CD14-positive monocyte (primary cell): ENCODE measurements around the gene GLA. TPM values are rescaled to one million over a fixed set of nuclear protein-coding genes. Genes with fewer than 3 reads are reported as not detected.

Experiments
- DNase-seq, 3 donors: peaks; one replicate each; pipeline ENCODE4 v3.0.0-alpha.2; 2011 to 2022
- H2AFZ ChIP-seq: 2 replicates; pipeline ENCODE4 v1.6.0; 2012; ENCODE audit warnings: mild to moderate bottlenecking, low read depth, low read length, inconsistent platforms; ENCODE audit not compliant: insufficient read depth, poor library complexity, severe bottlenecking
- H3K27ac ChIP-seq, 2 donors: 1 replicate in 1 of 2; 2 replicates in 1 of 2; pipeline ENCODE4 v1.5.1; 2012 to 2013; ENCODE audit warnings: low read length in 2 of 2, control low read depth in 1 of 2, inconsistent platforms in 1 of 2, low read depth in 1 of 2, mild to moderate bottlenecking in 1 of 2
- H3K27me3 ChIP-seq, 2 donors: one replicate each; pipeline versions ENCODE4 v1.6.0 to v1.6.1; 2011 to 2013; ENCODE audit warnings: low read length in 2 of 2; ENCODE audit not compliant: control insufficient read depth in 2 of 2, insufficient read depth in 2 of 2
- H3K36me3 ChIP-seq, 2 donors: replicated peaks in 1 of 2; 1 replicate in 1 of 2; 2 replicates in 1 of 2; pipeline versions ENCODE4 v1.5.1 to v1.6.1; 2012 to 2013; ENCODE audit warnings: low read length in 2 of 2, control low read depth in 1 of 2, inconsistent platforms in 1 of 2, mild to moderate bottlenecking in 1 of 2; ENCODE audit not compliant: insufficient read depth in 2 of 2, control insufficient read depth in 1 of 2
- H3K4me1 ChIP-seq, 2 donors: 1 replicate in 1 of 2; 2 replicates in 1 of 2; pipeline versions ENCODE4 v1.5.1 to v1.6.1; 2012 to 2013; ENCODE audit warnings: low read length in 2 of 2, control low read depth in 1 of 2, inconsistent platforms in 1 of 2, mild to moderate bottlenecking in 1 of 2, moderate library complexity in 1 of 2; ENCODE audit not compliant: insufficient read depth in 2 of 2, control insufficient read depth in 1 of 2
- H3K4me2 ChIP-seq: replicated peaks from 2 replicates; pipeline ENCODE3; 2012; ENCODE audit warnings: low read length, moderate library complexity, mild to moderate bottlenecking; ENCODE audit not compliant: poor library complexity, severe bottlenecking; ENCODE audit errors: extremely low read depth
- H3K4me3 ChIP-seq, 3 experiments: fragments of 200-600 bp in 1 of 3; sonication (generic) in 1 of 3; replicated peaks in 1 of 3; 1 replicate in 2 of 3; 2 replicates in 1 of 3; pipeline ENCODE4 v1.5.1; 2011 to 2013; ENCODE audit warnings: low read length in 3 of 3, mild to moderate bottlenecking in 3 of 3, control low read depth in 2 of 3, low read depth in 2 of 3, inconsistent platforms in 1 of 3, moderate library complexity in 1 of 3
- H3K79me2 ChIP-seq: 2 replicates; pipeline ENCODE4 v1.6.0; 2012; ENCODE audit warnings: mild to moderate bottlenecking, control low read depth, inconsistent platforms, low read length, moderate library complexity; ENCODE audit not compliant: insufficient read depth
- H3K9ac ChIP-seq: 2 replicates; pipeline ENCODE4 v1.6.0; 2017; ENCODE audit warnings: low read length, mild to moderate bottlenecking; ENCODE audit not compliant: insufficient read depth, poor library complexity, severe bottlenecking
- H3K9me3 ChIP-seq, 2 donors: replicated peaks in 1 of 2; 1 replicate in 1 of 2; 2 replicates in 1 of 2; pipeline versions ENCODE4 v1.5.1 to v1.6.1; 2012 to 2013; ENCODE audit warnings: low read length in 2 of 2, control low read depth in 1 of 2; ENCODE audit not compliant: control insufficient read depth in 1 of 2, insufficient read depth in 1 of 2
- H4K20me1 ChIP-seq: 2 replicates; pipeline ENCODE4 v1.6.0; 2012; ENCODE audit warnings: mild to moderate bottlenecking, low read length, control low read depth, moderate library complexity; ENCODE audit not compliant: insufficient read depth
- H3K27ac Mint-ChIP-seq, 7 donors: one replicate each; pipeline ENCODE4 v1.8.0; 2020; ENCODE audit warnings: mild to moderate bottlenecking in 7 of 7, mixed read lengths in 7 of 7, moderate library complexity in 6 of 7, inconsistent platforms in 2 of 7
- H3K27me3 Mint-ChIP-seq, 3 donors: one replicate each; pipeline ENCODE4 v1.8.0; 2021 to 2022; ENCODE audit warnings: low read depth in 3 of 3, mild to moderate bottlenecking in 3 of 3, mixed read lengths in 3 of 3, moderate library complexity in 3 of 3, inconsistent platforms in 1 of 3
- H3K36me3 Mint-ChIP-seq, 2 donors: one replicate each; pipeline ENCODE4 v1.8.0; 2020; ENCODE audit warnings: mixed read lengths in 2 of 2, inconsistent platforms in 1 of 2, mild to moderate bottlenecking in 1 of 2
- H3K4me1 Mint-ChIP-seq: one replicate; pipeline ENCODE4 v1.8.0; 2020; ENCODE audit warnings: mild to moderate bottlenecking, mixed read lengths
- H3K4me3 Mint-ChIP-seq, 2 donors: one replicate each; pipeline ENCODE4 v1.8.0; 2020; ENCODE audit warnings: mild to moderate bottlenecking in 2 of 2, mixed read lengths in 2 of 2, moderate library complexity in 1 of 2
- H3K9me3 Mint-ChIP-seq, 7 donors: one replicate each; pipeline ENCODE4 v1.8.0; 2020 to 2022; ENCODE audit warnings: mixed read lengths in 7 of 7, mild to moderate bottlenecking in 6 of 7, moderate library complexity in 6 of 7, inconsistent platforms in 2 of 7
- WGBS: methylation state at CpG from one replicate; pipeline ENCODE4 v1.1.5; 2013; ENCODE audit warnings: missing lambda C conversion rate; ENCODE audit not compliant: insufficient coverage; 5-methylcytosine and 5-hydroxymethylcytosine counted together
- intact Hi-C, 2 donors: fragments of 100-400 bp; cut with micrococcal nuclease; formaldehyde crosslinking; loops; one replicate each; pipeline versions ENCODE4 v1.15.0 to v1.15.1; 2023
- polyA plus RNA-seq, 3 donors: library from polyadenylated mRNA; depleted of rRNA in 1 of 3; unstranded in 2 of 3; stranded (reverse) in 1 of 3; fragments of 300-500 nt in 2 of 3; fragments of >200 nt in 1 of 3; fragmentation: Illumina TruSeq in 2 of 3; gene quantifications; 1 replicate in 2 of 3; 2 replicates in 1 of 3; pipeline ENCODE4 v1.2.3, GENCODE V29; 2012 to 2021
- TF ChIP-seq, protein P1 (sequence below): fragments of 200-600 bp; IDR thresholded peaks from one replicate; pipeline ENCODE4 v1.8.0; 2022; ENCODE audit warnings: antibody characterized with exemption, mild to moderate bottlenecking

The GLA gene
- polyA plus RNA-seq, 3 donors: 64.0 to 101 (median 80.0) TPM

DNA sequence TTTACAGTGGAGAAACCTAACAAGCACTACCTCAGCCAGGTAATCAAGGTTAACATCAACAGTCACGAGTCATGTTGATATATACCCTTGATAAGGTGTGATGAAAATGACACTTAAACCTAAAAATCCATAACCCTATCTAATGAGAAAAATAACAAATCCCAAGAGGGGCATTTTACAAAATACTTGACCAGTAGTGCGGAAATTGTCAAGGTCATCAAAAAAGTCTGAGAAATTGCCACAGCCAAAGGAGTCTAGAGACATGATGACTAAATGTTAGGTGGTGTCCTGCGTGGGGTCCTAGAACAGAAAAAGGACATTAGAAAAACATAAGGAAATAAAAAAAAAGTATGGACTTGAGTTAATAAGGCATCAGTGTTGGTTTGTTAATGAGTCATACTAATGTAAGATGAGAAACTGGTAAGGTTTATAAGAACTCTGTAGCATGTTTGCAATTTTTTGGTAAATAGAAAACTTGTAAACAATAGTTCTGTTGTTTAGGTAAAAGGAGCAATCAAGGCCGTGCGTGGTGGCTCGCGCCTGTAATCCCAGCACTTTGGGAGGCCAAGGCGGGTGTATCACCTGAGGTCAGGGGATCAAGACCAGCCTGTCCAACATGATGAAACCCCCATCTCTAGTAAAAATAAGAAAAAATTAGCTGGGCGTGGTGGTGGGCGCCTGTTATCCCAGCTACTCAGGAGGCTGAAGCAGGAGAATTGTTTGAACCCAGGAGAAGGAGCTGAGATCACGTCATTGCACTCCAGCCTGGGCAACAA lies 14.0 kb downstream of the GLA start:
- 83% methylated on average over 1 of the region's 11 CpGs for WGBS
- H3K9me3 Mint-ChIP-seq: peaks cover 0 to 12% (median 0%) of the 10 kb centered on the region in 7 donors
- Histone ChIP-seq H3K9me3 (no peaks in the 10 kb centered on the region), H2AFZ (no peak overlapping the region), H3K27ac (no peak overlapping the region), H3K4me2 (no peak overlapping the region), H3K27me3 (no peaks in the 10 kb centered on the region), H3K36me3 (peaks cover 11 to 36% of the 10 kb centered on the region in 2 donors), H3K79me2 (peaks cover 34% of the 10 kb centered on the region), H3K4me3 (no peak overlapping the region), H4K20me1 (peaks cover 3% of the 10 kb centered on the region), H3K4me1 (peaks cover 23 to 40% of the 10 kb centered on the region in 2 donors), H3K9ac (no peak overlapping the region)
- no peak overlapping the region for H3K4me3 Mint-ChIP-seq
- peak overlapping the region in 3 of 7 donors; percentile 31 to 67 (median 41) for H3K27ac Mint-ChIP-seq
- TF ChIP-seq, protein P1, sequence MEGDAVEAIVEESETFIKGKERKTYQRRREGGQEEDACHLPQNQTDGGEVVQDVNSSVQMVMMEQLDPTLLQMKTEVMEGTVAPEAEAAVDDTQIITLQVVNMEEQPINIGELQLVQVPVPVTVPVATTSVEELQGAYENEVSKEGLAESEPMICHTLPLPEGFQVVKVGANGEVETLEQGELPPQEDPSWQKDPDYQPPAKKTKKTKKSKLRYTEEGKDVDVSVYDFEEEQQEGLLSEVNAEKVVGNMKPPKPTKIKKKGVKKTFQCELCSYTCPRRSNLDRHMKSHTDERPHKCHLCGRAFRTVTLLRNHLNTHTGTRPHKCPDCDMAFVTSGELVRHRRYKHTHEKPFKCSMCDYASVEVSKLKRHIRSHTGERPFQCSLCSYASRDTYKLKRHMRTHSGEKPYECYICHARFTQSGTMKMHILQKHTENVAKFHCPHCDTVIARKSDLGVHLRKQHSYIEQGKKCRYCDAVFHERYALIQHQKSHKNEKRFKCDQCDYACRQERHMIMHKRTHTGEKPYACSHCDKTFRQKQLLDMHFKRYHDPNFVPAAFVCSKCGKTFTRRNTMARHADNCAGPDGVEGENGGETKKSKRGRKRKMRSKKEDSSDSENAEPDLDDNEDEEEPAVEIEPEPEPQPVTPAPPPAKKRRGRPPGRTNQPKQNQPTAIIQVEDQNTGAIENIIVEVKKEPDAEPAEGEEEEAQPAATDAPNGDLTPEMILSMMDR: no peak
- peaks cover 19 to 40% of the 10 kb centered on the region in 2 donors for H3K36me3 Mint-ChIP-seq
- H3K4me1 Mint-ChIP-seq: peaks cover 26% of the 10 kb centered on the region
- intact Hi-C loops: loop anchor here in 1 of 2 donors (2.0 kb wide), 1 partner anchor 13 kb away; the partner anchor contains the start of gene GLA
- H3K27me3 Mint-ChIP-seq: peaks cover 0 to 3% (median 0%) of the 10 kb centered on the region in 3 donors
- no peak for DNase-seq

DNA sequence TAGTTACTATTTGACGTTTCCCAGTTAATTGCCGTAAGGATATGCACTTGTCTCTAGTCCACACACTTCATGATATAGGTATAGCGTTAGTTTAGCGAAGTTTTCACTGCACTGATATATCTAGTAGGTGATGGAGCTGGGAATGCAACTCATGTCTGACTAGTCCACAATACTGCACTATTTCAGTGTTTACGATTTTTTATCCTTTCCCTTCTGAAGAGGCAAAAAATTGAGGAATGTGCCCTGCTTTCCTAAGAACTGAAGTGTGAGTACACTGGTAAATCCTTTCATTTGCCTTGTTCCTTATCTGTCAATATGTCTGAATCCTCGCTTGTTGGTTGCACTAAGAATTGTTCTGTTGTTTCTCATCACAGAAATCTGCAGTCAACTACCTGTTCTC lies 15.9 kb downstream of the GLA start:
- Histone ChIP-seq H3K79me2 (peaks cover 34% of the 10 kb centered on the region), H4K20me1 (peaks cover 3% of the 10 kb centered on the region), H3K4me2 (peak overlapping the region; percentile 76), H3K27ac (peak overlapping the region in 1 of 2 donors; percentile 78), H3K4me1 (peaks cover 28 to 43% of the 10 kb centered on the region in 2 donors), H3K27me3 (no peaks in the 10 kb centered on the region), H3K36me3 (peaks cover 6 to 22% of the 10 kb centered on the region in 2 donors), H3K4me3 (peak overlapping the region; percentile 58 to 83 (median 71)), H3K9ac (no peak overlapping the region), H2AFZ (no peak overlapping the region), H3K9me3 (no peaks in the 10 kb centered on the region)
- intact Hi-C loops: loop anchor here in 1 of 2 donors (2.0 kb wide), 1 partner anchor 15 kb away; the partner anchor contains the start of gene GLA
- peaks cover 19 to 34% of the 10 kb centered on the region in 2 donors for H3K36me3 Mint-ChIP-seq
- WGBS: no CpG with 5 or more reads among the region's 6 CpGs
- H3K27me3 Mint-ChIP-seq: peaks cover 0 to 3% (median 0%) of the 10 kb centered on the region in 3 donors
- peaks cover 0 to 12% (median 0%) of the 10 kb centered on the region in 7 donors for H3K9me3 Mint-ChIP-seq
- H3K4me1 Mint-ChIP-seq: peaks cover 27% of the 10 kb centered on the region
- TF ChIP-seq, protein P1: no peak
- H3K4me3 Mint-ChIP-seq: peak overlapping the region; percentile 89 to 90
- peak overlapping the region in 6 of 7 donors; percentile 53 to 95 (median 88) for H3K27ac Mint-ChIP-seq
- no peak for DNase-seq
